HUES6 (cell line): ENCODE results near the gene GTF2F2.
A peak's percentile ranks its signal among the peaks of the same experiment; 100 is the strongest.

ENCODE experiments used
- H3K27ac ChIP-seq: 2 replicates; pipeline ENCODE4 v1.7.0; 2013; ENCODE audit warnings: low read depth, mild to moderate bottlenecking, low read length, inconsistent platforms
- H3K27me3 ChIP-seq: 2 replicates; pipeline ENCODE4 v1.6.1; 2013; ENCODE audit warnings: low read length; ENCODE audit not compliant: control insufficient read depth, insufficient read depth
- H3K36me3 ChIP-seq: 2 replicates; pipeline ENCODE4 v1.6.1; 2013; ENCODE audit warnings: low read length; ENCODE audit not compliant: control insufficient read depth, insufficient read depth
- H3K4me1 ChIP-seq: 2 replicates; pipeline ENCODE4 v1.6.1; 2013; ENCODE audit warnings: low read length; ENCODE audit not compliant: control insufficient read depth, insufficient read depth
- H3K4me3 ChIP-seq: 2 replicates; pipeline ENCODE4 v1.5.1; 2013; ENCODE audit warnings: low read depth, low read length
- H3K9ac ChIP-seq: one replicate; pipeline ENCODE4 v1.6.1; 2013; ENCODE audit warnings: mild to moderate bottlenecking, low read length
- H3K9me3 ChIP-seq: 2 replicates; pipeline ENCODE4 v1.6.1; 2013; ENCODE audit warnings: low read depth, low read length; ENCODE audit not compliant: control insufficient read depth, insufficient read depth

Gene GTF2F2

GRCh38 chr13:45119991-45120864, at the start of gene GTF2F2:
TSS of gene GTF2F2 (plus strand) at chr13:45120510. CDS start at chr13:45120656, 146 bp downstream.
- Histone ChIP-seq H3K27ac (peak within 1 kb of the TSS; percentile 83), H3K9ac (peak within 1 kb of the TSS; percentile 96), H3K4me1 (peaks cover 10% of the 10 kb centered on the region; the same call in 1 of the 2 replicates), H3K27me3 (no peaks in the 10 kb centered on the region), H3K36me3 (no peaks in the 10 kb centered on the region), H3K9me3 (no peaks in the 10 kb centered on the region), H3K4me3 (peak within 1 kb of the TSS; percentile 84)

GRCh38 chr13:45073809-45074208, 46.5 kb upstream of the GTF2F2 start:
- no peaks in the 10 kb centered on the region for H3K4me1 ChIP-seq
- no peaks in the 10 kb centered on the region for H3K36me3 ChIP-seq

GRCh38 chr13:45074721-45075120, 45.6 kb upstream of the GTF2F2 start:
- Histone ChIP-seq H3K9ac (no peak overlapping the region), H3K27ac (no peak overlapping the region), H3K4me1 (no peaks in the 10 kb centered on the region), H3K36me3 (no peaks in the 10 kb centered on the region), H3K27me3 (no peaks in the 10 kb centered on the region), H3K9me3 (no peaks in the 10 kb centered on the region), H3K4me3 (no peak overlapping the region)

More at GRCh38 chr13:45073809-45074208, 46.5 kb upstream of the GTF2F2 start:
- no peaks in the 10 kb centered on the region for H3K9me3 ChIP-seq
- no peak overlapping the region for H3K4me3 ChIP-seq
- no peak overlapping the region for H3K9ac ChIP-seq
- H3K27me3 ChIP-seq = no peaks in the 10 kb centered on the region
- no peak overlapping the region for H3K27ac ChIP-seq

GRCh38 chr13:45078003-45078402, 42.3 kb upstream of the GTF2F2 start:
- Histone ChIP-seq H3K27ac (no peak overlapping the region), H3K9me3 (no peaks in the 10 kb centered on the region), H3K27me3 (no peaks in the 10 kb centered on the region), H3K36me3 (no peaks in the 10 kb centered on the region), H3K9ac (no peak overlapping the region), H3K4me3 (no peak overlapping the region), H3K4me1 (no peaks in the 10 kb centered on the region)

GRCh38 chr13:45082964-45083363, 37.3 kb upstream of the GTF2F2 start:
- Histone ChIP-seq H3K27ac (no peak overlapping the region), H3K9me3 (no peaks in the 10 kb centered on the region), H3K36me3 (no peaks in the 10 kb centered on the region), H3K4me3 (no peak overlapping the region), H3K9ac (no peak overlapping the region), H3K27me3 (no peaks in the 10 kb centered on the region), H3K4me1 (no peaks in the 10 kb centered on the region)

- H3K4me3 ChIP-seq = no peak overlapping the region
- no peak overlapping the region for H3K27ac ChIP-seq
- H3K27me3 ChIP-seq = no peaks in the 10 kb centered on the region
- no peaks in the 10 kb centered on the region for H3K9me3 ChIP-seq
- H3K36me3 ChIP-seq = no peaks in the 10 kb centered on the region
- no peaks in the 10 kb centered on the region for H3K4me1 ChIP-seq
- H3K9ac ChIP-seq = no peak overlapping the region
Observed at GRCh38 chr13:45084515-45084914, 35.8 kb upstream of the GTF2F2 start.

GRCh38 chr13:45086484-45086883, 33.8 kb upstream of the GTF2F2 start:
- Histone ChIP-seq H3K36me3 (no peaks in the 10 kb centered on the region), H3K9me3 (no peaks in the 10 kb centered on the region), H3K4me3 (no peak overlapping the region), H3K27me3 (no peaks in the 10 kb centered on the region), H3K4me1 (no peaks in the 10 kb centered on the region), H3K9ac (no peak overlapping the region), H3K27ac (no peak overlapping the region)

GRCh38 chr13:45092663-45093062, 27.6 kb upstream of the GTF2F2 start:
- Histone ChIP-seq H3K4me3 (no peak overlapping the region), H3K36me3 (no peaks in the 10 kb centered on the region), H3K27me3 (no peaks in the 10 kb centered on the region), H3K4me1 (no peaks in the 10 kb centered on the region), H3K9ac (no peak overlapping the region), H3K27ac (no peak overlapping the region), H3K9me3 (no peaks in the 10 kb centered on the region)

GRCh38 chr13:45100573-45101262, 19.6 kb upstream of the GTF2F2 start:
- Histone ChIP-seq H3K27me3 (no peaks in the 10 kb centered on the region), H3K4me3 (no peak overlapping the region), H3K9ac (no peak overlapping the region), H3K4me1 (peaks cover 16% of the 10 kb centered on the region; the same call in 1 of the 2 replicates), H3K27ac (no peak overlapping the region), H3K36me3 (no peaks in the 10 kb centered on the region), H3K9me3 (no peaks in the 10 kb centered on the region)

- Histone ChIP-seq H3K27ac (no peak overlapping the region), H3K4me1 (peaks cover 16% of the 10 kb centered on the region; the same call in 1 of the 2 replicates)
Observed at GRCh38 chr13:45101327-45102018, 18.8 kb upstream of the GTF2F2 start.

GRCh38 chr13:45102136-45102507, 18.2 kb upstream of the GTF2F2 start:
- no peaks in the 10 kb centered on the region for H3K36me3 ChIP-seq
- no peaks in the 10 kb centered on the region for H3K9me3 ChIP-seq
- H3K4me3 ChIP-seq = no peak overlapping the region
- no peak overlapping the region for H3K9ac ChIP-seq
- peaks cover 16% of the 10 kb centered on the region; the same call in 1 of the 2 replicates for H3K4me1 ChIP-seq
- no peak overlapping the region for H3K27ac ChIP-seq
- no peaks in the 10 kb centered on the region for H3K27me3 ChIP-seq

More at GRCh38 chr13:45101327-45102018, 18.8 kb upstream of the GTF2F2 start:
- Histone ChIP-seq H3K9me3 (no peaks in the 10 kb centered on the region), H3K4me3 (no peak overlapping the region), H3K36me3 (no peaks in the 10 kb centered on the region), H3K9ac (no peak overlapping the region), H3K27me3 (no peaks in the 10 kb centered on the region)
